ENCODE results near the gene HTT. TPM values are rescaled to one million over a fixed set of nuclear protein-coding genes. Genes with fewer than 3 reads are reported as not detected.

Gene HTT
- total and polyA plus RNA-seq, 10 of the 15 experiments (the other 5 are each of a cell fraction or from before 2014, with no cell fraction given), result 3.3 to 113 (median 43.3) TPM

- TF ChIP-seq, protein P1, sequence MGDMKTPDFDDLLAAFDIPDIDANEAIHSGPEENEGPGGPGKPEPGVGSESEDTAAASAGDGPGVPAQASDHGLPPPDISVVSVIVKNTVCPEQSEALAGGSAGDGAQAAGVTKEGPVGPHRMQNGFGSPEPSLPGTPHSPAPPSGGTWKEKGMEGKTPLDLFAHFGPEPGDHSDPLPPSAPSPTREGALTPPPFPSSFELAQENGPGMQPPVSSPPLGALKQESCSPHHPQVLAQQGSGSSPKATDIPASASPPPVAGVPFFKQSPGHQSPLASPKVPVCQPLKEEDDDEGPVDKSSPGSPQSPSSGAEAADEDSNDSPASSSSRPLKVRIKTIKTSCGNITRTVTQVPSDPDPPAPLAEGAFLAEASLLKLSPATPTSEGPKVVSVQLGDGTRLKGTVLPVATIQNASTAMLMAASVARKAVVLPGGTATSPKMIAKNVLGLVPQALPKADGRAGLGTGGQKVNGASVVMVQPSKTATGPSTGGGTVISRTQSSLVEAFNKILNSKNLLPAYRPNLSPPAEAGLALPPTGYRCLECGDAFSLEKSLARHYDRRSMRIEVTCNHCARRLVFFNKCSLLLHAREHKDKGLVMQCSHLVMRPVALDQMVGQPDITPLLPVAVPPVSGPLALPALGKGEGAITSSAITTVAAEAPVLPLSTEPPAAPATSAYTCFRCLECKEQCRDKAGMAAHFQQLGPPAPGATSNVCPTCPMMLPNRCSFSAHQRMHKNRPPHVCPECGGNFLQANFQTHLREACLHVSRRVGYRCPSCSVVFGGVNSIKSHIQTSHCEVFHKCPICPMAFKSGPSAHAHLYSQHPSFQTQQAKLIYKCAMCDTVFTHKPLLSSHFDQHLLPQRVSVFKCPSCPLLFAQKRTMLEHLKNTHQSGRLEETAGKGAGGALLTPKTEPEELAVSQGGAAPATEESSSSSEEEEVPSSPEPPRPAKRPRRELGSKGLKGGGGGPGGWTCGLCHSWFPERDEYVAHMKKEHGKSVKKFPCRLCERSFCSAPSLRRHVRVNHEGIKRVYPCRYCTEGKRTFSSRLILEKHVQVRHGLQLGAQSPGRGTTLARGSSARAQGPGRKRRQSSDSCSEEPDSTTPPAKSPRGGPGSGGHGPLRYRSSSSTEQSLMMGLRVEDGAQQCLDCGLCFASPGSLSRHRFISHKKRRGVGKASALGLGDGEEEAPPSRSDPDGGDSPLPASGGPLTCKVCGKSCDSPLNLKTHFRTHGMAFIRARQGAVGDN (IDR thresholded peaks at IDR 0.05), result peak; percentile 29; the same call in 1 of the 2 replicates
- no peak for TF ChIP-seq IRF3 (IDR thresholded peaks at IDR 0.05)
- peak; percentile 68; the same call in 1 of the 2 replicates for TF ChIP-seq MXI1 (IDR thresholded peaks at IDR 0.05; ENCODE audit: low read depth, low read length)
- TF ChIP-seq TAF1 (IDR thresholded peaks at IDR 0.05; ENCODE audit: borderline replicate concordance, low read depth, low read length), result 0 out of 2 replicates have a peak, but pooled peaks have one; percentile 36
- peak; percentile 40; the same call in 1 of the 2 replicates for TF ChIP-seq CREM (IDR thresholded peaks at IDR 0.05; ENCODE audit: low read depth)
- TF ChIP-seq, protein P2, sequence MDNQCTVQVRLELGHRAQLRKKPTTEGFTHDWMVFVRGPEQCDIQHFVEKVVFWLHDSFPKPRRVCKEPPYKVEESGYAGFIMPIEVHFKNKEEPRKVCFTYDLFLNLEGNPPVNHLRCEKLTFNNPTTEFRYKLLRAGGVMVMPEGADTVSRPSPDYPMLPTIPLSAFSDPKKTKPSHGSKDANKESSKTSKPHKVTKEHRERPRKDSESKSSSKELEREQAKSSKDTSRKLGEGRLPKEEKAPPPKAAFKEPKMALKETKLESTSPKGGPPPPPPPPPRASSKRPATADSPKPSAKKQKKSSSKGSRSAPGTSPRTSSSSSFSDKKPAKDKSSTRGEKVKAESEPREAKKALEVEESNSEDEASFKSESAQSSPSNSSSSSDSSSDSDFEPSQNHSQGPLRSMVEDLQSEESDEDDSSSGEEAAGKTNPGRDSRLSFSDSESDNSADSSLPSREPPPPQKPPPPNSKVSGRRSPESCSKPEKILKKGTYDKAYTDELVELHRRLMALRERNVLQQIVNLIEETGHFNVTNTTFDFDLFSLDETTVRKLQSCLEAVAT (IDR thresholded peaks at IDR 0.05), result no peak
- TF ChIP-seq SMAD1 (IDR thresholded peaks at IDR 0.05; ENCODE audit: low read depth, partially characterized antibody), result no peak
- TF ChIP-seq ASH2L (IDR thresholded peaks at IDR 0.05; ENCODE audit: borderline replicate concordance, low read depth), result no peak
- no peak for TF ChIP-seq ZNF384 (IDR thresholded peaks at IDR 0.05; ENCODE audit: borderline replicate concordance, low read depth, low read length)
- TF ChIP-seq, protein P3, sequence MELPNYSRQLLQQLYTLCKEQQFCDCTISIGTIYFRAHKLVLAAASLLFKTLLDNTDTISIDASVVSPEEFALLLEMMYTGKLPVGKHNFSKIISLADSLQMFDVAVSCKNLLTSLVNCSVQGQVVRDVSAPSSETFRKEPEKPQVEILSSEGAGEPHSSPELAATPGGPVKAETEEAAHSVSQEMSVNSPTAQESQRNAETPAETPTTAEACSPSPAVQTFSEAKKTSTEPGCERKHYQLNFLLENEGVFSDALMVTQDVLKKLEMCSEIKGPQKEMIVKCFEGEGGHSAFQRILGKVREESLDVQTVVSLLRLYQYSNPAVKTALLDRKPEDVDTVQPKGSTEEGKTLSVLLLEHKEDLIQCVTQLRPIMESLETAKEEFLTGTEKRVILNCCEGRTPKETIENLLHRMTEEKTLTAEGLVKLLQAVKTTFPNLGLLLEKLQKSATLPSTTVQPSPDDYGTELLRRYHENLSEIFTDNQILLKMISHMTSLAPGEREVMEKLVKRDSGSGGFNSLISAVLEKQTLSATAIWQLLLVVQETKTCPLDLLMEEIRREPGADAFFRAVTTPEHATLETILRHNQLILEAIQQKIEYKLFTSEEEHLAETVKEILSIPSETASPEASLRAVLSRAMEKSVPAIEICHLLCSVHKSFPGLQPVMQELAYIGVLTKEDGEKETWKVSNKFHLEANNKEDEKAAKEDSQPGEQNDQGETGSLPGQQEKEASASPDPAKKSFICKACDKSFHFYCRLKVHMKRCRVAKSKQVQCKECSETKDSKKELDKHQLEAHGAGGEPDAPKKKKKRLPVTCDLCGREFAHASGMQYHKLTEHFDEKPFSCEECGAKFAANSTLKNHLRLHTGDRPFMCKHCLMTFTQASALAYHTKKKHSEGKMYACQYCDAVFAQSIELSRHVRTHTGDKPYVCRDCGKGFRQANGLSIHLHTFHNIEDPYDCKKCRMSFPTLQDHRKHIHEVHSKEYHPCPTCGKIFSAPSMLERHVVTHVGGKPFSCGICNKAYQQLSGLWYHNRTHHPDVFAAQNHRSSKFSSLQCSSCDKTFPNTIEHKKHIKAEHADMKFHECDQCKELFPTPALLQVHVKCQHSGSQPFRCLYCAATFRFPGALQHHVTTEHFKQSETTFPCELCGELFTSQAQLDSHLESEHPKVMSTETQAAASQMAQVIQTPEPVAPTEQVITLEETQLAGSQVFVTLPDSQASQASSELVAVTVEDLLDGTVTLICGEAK (IDR thresholded peaks at IDR 0.05; ENCODE audit: borderline replicate concordance), result peak; percentile 54; the same call in 1 of the 2 replicates
- TF ChIP-seq, protein P4, sequence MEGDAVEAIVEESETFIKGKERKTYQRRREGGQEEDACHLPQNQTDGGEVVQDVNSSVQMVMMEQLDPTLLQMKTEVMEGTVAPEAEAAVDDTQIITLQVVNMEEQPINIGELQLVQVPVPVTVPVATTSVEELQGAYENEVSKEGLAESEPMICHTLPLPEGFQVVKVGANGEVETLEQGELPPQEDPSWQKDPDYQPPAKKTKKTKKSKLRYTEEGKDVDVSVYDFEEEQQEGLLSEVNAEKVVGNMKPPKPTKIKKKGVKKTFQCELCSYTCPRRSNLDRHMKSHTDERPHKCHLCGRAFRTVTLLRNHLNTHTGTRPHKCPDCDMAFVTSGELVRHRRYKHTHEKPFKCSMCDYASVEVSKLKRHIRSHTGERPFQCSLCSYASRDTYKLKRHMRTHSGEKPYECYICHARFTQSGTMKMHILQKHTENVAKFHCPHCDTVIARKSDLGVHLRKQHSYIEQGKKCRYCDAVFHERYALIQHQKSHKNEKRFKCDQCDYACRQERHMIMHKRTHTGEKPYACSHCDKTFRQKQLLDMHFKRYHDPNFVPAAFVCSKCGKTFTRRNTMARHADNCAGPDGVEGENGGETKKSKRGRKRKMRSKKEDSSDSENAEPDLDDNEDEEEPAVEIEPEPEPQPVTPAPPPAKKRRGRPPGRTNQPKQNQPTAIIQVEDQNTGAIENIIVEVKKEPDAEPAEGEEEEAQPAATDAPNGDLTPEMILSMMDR (IDR thresholded peaks at IDR 0.05 in 2 of 3, conservative IDR thresholded peaks at IDR 0.05 in 1 of 3; ENCODE audit: control insufficient read depth in 2 of 3, extremely low read depth in 1 of 3, insufficient read depth in 1 of 3, low read depth in 3 of 3, low read length in 3 of 3), result no peak
Observed at GRCh38 chr4:3041192-3042142, 33.0 kb upstream of the HTT start (continued).

Measured in GM12878 (cell line).